Measurements from ENCODE around the gene ARHGAP24. TPM values are rescaled to one million over a fixed set of nuclear protein-coding genes. Genes with fewer than 3 reads are reported as not detected.

Gene ARHGAP24
- total and polyA plus RNA-seq, 2 experiments from 2014 or later: 19.5 to 29.6 TPM

DNA sequence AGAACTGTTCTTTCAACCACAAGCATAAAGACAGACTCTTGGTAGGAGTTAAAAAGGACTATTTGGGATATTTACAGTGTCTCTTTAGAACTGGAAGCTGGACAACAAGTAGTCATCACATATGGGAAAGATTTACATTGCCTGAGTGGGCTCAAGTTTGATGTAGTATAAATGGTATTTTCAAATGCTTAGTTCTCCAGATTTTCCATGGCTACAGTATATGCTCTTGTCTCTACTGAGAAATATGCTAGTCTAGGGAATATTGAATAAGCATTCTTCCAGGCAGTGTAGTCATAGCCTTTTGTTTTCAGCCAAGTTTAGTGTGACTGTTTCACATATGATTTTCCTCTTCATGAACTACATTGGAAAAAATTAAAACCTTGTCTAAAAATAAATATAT lies 315.6 kb downstream of the ARHGAP24 start:
- Histone ChIP-seq H4K20me1 (ENCODE audit: insufficient read depth, poor library complexity, severe bottlenecking) (no peaks in the 10 kb centered on the region), H3K9me2 (replicated peaks; ENCODE audit: insufficient read depth) (no peaks in the 10 kb centered on the region), H2AFZ (no peak overlapping the region), H3K9me3 (ENCODE audit: low read depth) (no peaks in the 10 kb centered on the region), H3K27ac (peak overlapping the region; percentile 36), H3K4me3 (no peak overlapping the region), H3K36me3 (replicated peaks; ENCODE audit: insufficient read depth, low read depth) (no peaks in the 10 kb centered on the region), H3K27me3 (no peaks in the 10 kb centered on the region), H3K4me1 (ENCODE audit: insufficient read depth) (peaks cover 19% of the 10 kb centered on the region), H3K79me2 (peaks cover 2% of the 10 kb centered on the region), H3K4me2 (no peak overlapping the region)
- TF ChIP-seq, protein P1, sequence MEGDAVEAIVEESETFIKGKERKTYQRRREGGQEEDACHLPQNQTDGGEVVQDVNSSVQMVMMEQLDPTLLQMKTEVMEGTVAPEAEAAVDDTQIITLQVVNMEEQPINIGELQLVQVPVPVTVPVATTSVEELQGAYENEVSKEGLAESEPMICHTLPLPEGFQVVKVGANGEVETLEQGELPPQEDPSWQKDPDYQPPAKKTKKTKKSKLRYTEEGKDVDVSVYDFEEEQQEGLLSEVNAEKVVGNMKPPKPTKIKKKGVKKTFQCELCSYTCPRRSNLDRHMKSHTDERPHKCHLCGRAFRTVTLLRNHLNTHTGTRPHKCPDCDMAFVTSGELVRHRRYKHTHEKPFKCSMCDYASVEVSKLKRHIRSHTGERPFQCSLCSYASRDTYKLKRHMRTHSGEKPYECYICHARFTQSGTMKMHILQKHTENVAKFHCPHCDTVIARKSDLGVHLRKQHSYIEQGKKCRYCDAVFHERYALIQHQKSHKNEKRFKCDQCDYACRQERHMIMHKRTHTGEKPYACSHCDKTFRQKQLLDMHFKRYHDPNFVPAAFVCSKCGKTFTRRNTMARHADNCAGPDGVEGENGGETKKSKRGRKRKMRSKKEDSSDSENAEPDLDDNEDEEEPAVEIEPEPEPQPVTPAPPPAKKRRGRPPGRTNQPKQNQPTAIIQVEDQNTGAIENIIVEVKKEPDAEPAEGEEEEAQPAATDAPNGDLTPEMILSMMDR (IDR thresholded peaks at IDR 0.05; ENCODE audit: poor library complexity): no peak
- TF ChIP-seq EZH2 (IDR thresholded peaks at IDR 0.05; ENCODE audit: borderline replicate concordance) (no peak), EZH2phosphoT487 (IDR thresholded peaks at IDR 0.05; ENCODE audit: low read depth, severe bottlenecking, unreplicated experiment) (no peak)
- DNase-seq (ENCODE audit: low spot score): peak; percentile 11

DNA sequence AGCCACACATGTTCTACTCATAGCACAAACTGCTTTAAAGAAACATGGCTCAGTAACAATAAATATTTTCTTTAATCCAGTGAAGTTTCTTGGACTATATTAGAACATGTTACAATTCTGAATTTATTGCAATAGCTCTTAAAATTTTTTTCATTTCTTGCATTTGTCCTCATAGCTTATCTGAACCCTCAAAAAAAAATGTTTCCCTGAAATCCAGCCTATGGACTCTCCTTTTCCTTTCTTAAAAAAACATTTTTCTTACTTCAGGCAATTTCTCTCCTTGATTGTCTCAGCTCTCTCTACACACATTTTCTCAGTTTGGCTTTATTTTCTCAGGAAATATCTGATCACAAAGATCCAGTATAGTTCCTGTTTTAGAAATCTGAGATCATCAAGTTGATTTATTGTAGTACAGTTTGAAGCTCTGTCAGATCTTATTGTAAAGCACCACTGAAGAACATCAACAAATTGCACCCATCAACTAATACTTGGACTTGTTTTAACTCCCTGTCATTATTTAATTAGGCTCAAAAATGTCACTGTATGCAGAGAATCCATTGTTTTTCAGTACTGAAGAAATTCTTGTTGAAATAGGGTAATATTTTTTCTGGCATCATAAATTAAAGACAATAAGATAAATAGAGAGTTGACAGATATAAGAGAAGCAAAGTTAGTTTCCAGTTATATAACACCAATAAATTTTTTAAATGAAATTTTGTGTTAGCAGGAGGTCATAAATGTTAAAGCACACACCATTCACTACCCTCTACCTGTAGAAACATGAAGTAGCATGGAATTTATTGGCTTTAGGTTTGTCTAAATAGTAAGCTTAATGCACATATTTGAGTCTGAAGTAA lies 317.7 kb downstream of the ARHGAP24 start:
- TF ChIP-seq EZH2 (IDR thresholded peaks at IDR 0.05; ENCODE audit: borderline replicate concordance) (no peak), EZH2phosphoT487 (IDR thresholded peaks at IDR 0.05; ENCODE audit: low read depth, severe bottlenecking, unreplicated experiment) (no peak)
- TF ChIP-seq, protein P1 (IDR thresholded peaks at IDR 0.05; ENCODE audit: poor library complexity): no peak
- Histone ChIP-seq H3K4me2 (peak overlapping the region; percentile 37), H3K4me3 (no peak overlapping the region), H2AFZ (no peak overlapping the region), H3K27ac (peak overlapping the region; percentile 10), H3K36me3 (replicated peaks; ENCODE audit: insufficient read depth, low read depth) (no peaks in the 10 kb centered on the region), H4K20me1 (ENCODE audit: insufficient read depth, poor library complexity, severe bottlenecking) (no peaks in the 10 kb centered on the region), H3K9me3 (ENCODE audit: low read depth) (no peaks in the 10 kb centered on the region), H3K4me1 (ENCODE audit: insufficient read depth) (peaks cover 15% of the 10 kb centered on the region), H3K27me3 (no peaks in the 10 kb centered on the region), H3K79me2 (no peaks in the 10 kb centered on the region), H3K9me2 (replicated peaks; ENCODE audit: insufficient read depth) (no peaks in the 10 kb centered on the region)
- DNase-seq (ENCODE audit: low spot score): no peak

GRCh38 chr4:85793233-85793585 lies 318.3 kb downstream of the ARHGAP24 start:
- WGBS (ENCODE audit: low lambda C conversion rate, missing lambda C conversion rate): 26% methylated on average over 3 of the region's 3 CpGs
- Histone ChIP-seq H3K4me2 (peak overlapping the region; percentile 37), H3K27ac (peak overlapping the region; percentile 1), H3K9me2 (replicated peaks; ENCODE audit: insufficient read depth) (no peaks in the 10 kb centered on the region), H3K4me3 (no peak overlapping the region), H3K79me2 (no peaks in the 10 kb centered on the region), H3K36me3 (replicated peaks; ENCODE audit: insufficient read depth, low read depth) (no peaks in the 10 kb centered on the region), H2AFZ (no peak overlapping the region), H4K20me1 (ENCODE audit: insufficient read depth, poor library complexity, severe bottlenecking) (no peaks in the 10 kb centered on the region), H3K9me3 (ENCODE audit: low read depth) (no peaks in the 10 kb centered on the region), H3K27me3 (no peaks in the 10 kb centered on the region), H3K4me1 (ENCODE audit: insufficient read depth) (peaks cover 15% of the 10 kb centered on the region)
- no peak for DNase-seq (ENCODE audit: low spot score)
- TF ChIP-seq EZH2 (IDR thresholded peaks at IDR 0.05; ENCODE audit: borderline replicate concordance): no peak
- TF ChIP-seq, protein P1 (IDR thresholded peaks at IDR 0.05; ENCODE audit: poor library complexity): no peak
- TF ChIP-seq EZH2phosphoT487 (IDR thresholded peaks at IDR 0.05; ENCODE audit: low read depth, severe bottlenecking, unreplicated experiment): no peak
